ENCODE measurements around the gene FRMD8.

Gene FRMD8

GRCh38 chr11:65415499-65416340 lies 29.3 kb downstream of the FRMD8 start:
- TF ChIP-seq, protein P1, sequence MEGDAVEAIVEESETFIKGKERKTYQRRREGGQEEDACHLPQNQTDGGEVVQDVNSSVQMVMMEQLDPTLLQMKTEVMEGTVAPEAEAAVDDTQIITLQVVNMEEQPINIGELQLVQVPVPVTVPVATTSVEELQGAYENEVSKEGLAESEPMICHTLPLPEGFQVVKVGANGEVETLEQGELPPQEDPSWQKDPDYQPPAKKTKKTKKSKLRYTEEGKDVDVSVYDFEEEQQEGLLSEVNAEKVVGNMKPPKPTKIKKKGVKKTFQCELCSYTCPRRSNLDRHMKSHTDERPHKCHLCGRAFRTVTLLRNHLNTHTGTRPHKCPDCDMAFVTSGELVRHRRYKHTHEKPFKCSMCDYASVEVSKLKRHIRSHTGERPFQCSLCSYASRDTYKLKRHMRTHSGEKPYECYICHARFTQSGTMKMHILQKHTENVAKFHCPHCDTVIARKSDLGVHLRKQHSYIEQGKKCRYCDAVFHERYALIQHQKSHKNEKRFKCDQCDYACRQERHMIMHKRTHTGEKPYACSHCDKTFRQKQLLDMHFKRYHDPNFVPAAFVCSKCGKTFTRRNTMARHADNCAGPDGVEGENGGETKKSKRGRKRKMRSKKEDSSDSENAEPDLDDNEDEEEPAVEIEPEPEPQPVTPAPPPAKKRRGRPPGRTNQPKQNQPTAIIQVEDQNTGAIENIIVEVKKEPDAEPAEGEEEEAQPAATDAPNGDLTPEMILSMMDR (IDR thresholded peaks at IDR 0.05; ENCODE audit: extremely low read depth, missing control alignments) = no peak
- peak; percentile 21 for DNase-seq (ENCODE audit: low spot score)

- TF ChIP-seq, protein P1 (IDR thresholded peaks at IDR 0.05; ENCODE audit: extremely low read depth, missing control alignments) = peak; percentile 96
- peak; percentile 90 for DNase-seq (ENCODE audit: low spot score)
Measured at GRCh38 chr11:65416341-65416824, 29.9 kb downstream of the FRMD8 start.

DNA sequence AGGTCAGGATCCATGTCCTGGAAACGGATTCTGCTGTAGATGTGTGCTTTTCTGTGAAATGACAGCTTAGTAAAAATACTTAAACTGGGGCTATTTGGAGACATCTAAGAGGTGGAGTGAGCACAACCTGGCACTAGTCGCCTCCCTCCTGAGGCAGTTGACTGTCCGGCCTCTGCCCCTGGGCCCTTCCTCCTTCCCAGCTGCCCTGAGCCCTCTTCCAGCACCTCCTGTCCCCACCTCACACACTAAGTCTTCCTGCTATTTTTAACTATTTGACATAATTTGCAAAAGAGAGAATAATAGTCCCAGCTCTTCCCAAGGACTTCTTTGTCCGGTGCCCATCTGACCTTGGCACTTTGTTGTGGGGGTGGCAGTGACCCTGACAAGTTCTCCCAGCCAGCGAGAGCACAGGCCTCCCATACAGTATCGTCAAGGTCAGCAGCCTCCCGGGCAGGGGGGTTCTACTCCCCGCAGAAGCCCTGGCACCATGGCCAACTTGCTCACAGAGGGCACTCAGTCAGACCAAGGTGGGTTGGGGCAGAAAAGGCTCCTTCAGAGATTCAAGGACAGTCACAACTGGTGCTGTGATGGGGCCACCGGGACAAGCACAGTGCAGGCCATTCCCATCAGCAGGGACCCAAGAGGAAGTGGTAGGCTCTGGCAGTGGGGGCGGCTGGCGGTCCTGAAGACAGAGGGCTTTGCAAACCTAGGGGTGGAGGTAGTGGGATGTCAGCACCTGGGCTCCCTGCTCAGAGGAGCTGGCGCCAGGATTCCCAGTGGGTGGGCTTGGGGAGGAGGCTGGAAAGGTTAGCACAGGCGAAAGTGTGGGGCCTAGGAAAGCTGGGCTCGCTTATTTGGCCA lies 30.6 kb downstream of the FRMD8 start:
- TF ChIP-seq, protein P1 (IDR thresholded peaks at IDR 0.05; ENCODE audit: extremely low read depth, missing control alignments) = no peak
- DNase-seq (ENCODE audit: low spot score) = peak; percentile 46

- TF ChIP-seq, protein P1 (IDR thresholded peaks at IDR 0.05; ENCODE audit: extremely low read depth, missing control alignments) = no peak
- DNase-seq (ENCODE audit: low spot score) = peak; percentile 20
Measured at GRCh38 chr11:65417702-65418430, 31.4 kb downstream of the FRMD8 start.

- no peak for DNase-seq (ENCODE audit: low spot score)
- TF ChIP-seq, protein P1 (IDR thresholded peaks at IDR 0.05; ENCODE audit: extremely low read depth, missing control alignments) = no peak
Measured at GRCh38 chr11:65418431-65418680, 31.9 kb downstream of the FRMD8 start.

DNA sequence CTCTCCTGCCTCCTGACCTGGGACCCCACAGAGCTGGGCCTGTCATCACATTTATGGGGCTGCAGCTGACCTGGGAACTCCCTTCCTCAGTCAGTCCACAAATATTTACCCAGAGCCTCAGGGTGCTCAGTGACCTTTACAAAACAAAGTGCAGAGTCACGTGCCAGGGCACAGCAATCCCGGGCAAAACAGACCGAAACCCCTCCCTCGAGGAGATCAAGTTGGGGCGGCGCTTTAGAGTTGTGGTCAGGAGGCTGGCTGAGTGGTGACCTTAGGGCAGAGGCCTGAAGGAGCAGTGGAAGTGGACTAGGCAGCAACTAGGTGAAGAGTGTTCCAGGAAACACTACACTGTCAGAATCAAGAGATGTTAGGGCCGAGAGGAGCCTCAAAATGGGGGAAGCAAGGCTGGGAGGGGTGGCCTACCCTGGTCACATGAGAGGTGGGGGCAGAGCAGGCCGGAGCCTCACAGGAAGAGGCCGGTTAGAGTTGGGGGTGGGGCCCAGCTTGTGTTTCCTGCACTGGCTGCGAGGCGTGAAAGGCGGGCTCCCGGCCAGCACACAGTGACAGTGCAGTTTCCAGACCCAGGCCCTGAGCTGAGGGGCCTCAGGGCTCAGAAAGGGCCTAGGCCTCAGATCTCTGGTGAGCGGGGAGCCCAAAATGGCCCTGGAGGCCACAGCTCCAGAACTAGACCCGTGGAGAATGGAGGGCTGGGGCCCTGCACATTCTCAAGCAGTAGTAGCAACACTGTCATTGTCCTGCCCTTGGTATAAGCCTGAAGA lies 32.4 kb downstream of the FRMD8 start:
- TF ChIP-seq, protein P1 (IDR thresholded peaks at IDR 0.05; ENCODE audit: extremely low read depth, missing control alignments) = no peak
- DNase-seq (ENCODE audit: low spot score) = peak; percentile 90
